CD8-positive, alpha-beta memory T cell (primary cell): ENCODE measurements around the gene PAK4. TPM values are rescaled to one million over a fixed set of nuclear protein-coding genes. Genes with fewer than 3 reads are reported as not detected.
A peak's percentile ranks its signal among the peaks of the same experiment; 100 is the strongest.

ENCODE experiments used
- CTCF ChIA-PET: fragments of 350-600 bp; sonication (Branson Sonifier 250); formaldehyde crosslinking; loops from one replicate; lab custom pipeline; 2021; ENCODE audit warnings: antibody characterized with exemption; lab: Charles Lee
- POLR2A ChIA-PET: fragments of 350-600 bp; sonication (Branson Sonifier 250); formaldehyde crosslinking; loops from one replicate; lab custom pipeline; 2021; ENCODE audit warnings: antibody characterized with exemption; lab: Charles Lee
- DNase-seq, 5 donors: peaks; one replicate each; pipeline versions ENCODE4 v3.0.0 to v3.0.0-alpha.2; 2020 to 2022; ENCODE audit warnings: mixed read lengths in 1 of 5
- H3K27ac ChIP-seq: one replicate; pipeline ENCODE4 v1.7.0; 2013; ENCODE audit warnings: low read depth, mild to moderate bottlenecking, low read length, moderate library complexity
- H3K27me3 ChIP-seq: 2 replicates; pipeline ENCODE4 v1.7.0; 2013; ENCODE audit warnings: low read length, mild to moderate bottlenecking; ENCODE audit not compliant: insufficient read depth, poor library complexity, severe bottlenecking
- H3K36me3 ChIP-seq: 2 replicates; pipeline ENCODE4 v1.7.0; 2013; ENCODE audit warnings: mild to moderate bottlenecking, low read length, moderate library complexity; ENCODE audit not compliant: insufficient read depth
- H3K4me1 ChIP-seq: 2 replicates; pipeline ENCODE4 v1.7.0; 2013; ENCODE audit warnings: mild to moderate bottlenecking, low read length, moderate library complexity; ENCODE audit not compliant: insufficient read depth
- H3K4me3 ChIP-seq: 2 replicates; pipeline ENCODE4 v1.7.0; 2013; ENCODE audit warnings: mild to moderate bottlenecking, low read length
- H3K9me3 ChIP-seq: 2 replicates; pipeline ENCODE4 v1.7.0; 2013; ENCODE audit warnings: mild to moderate bottlenecking, low read length
- H3K27ac Mint-ChIP-seq, 8 donors: one replicate each; pipeline ENCODE4 v1.8.0; 2020 to 2021; ENCODE audit warnings: mixed read lengths in 8 of 8, mild to moderate bottlenecking in 6 of 8, inconsistent platforms in 3 of 8, moderate library complexity in 3 of 8
- H3K27me3 Mint-ChIP-seq, 2 donors: one replicate each; pipeline ENCODE4 v1.8.0; 2020 to 2021; ENCODE audit warnings: mixed read lengths in 2 of 2, mild to moderate bottlenecking in 1 of 2, moderate library complexity in 1 of 2
- H3K36me3 Mint-ChIP-seq, 3 donors: one replicate each; pipeline ENCODE4 v1.8.0; 2020 to 2021; ENCODE audit warnings: mixed read lengths in 3 of 3, inconsistent platforms in 1 of 3, mild to moderate bottlenecking in 1 of 3
- H3K4me1 Mint-ChIP-seq, 3 donors: one replicate each; pipeline ENCODE4 v1.8.0; 2020 to 2021; ENCODE audit warnings: mixed read lengths in 3 of 3, inconsistent platforms in 1 of 3, mild to moderate bottlenecking in 1 of 3
- H3K4me3 Mint-ChIP-seq, 7 donors: one replicate each; pipeline ENCODE4 v1.8.0; 2020 to 2021; ENCODE audit warnings: mixed read lengths in 7 of 7, mild to moderate bottlenecking in 6 of 7, moderate library complexity in 4 of 7, inconsistent platforms in 2 of 7
- H3K9me3 Mint-ChIP-seq, 5 donors: one replicate each; pipeline ENCODE4 v1.8.0; 2020 to 2022; ENCODE audit warnings: mixed read lengths in 5 of 5, mild to moderate bottlenecking in 3 of 5, moderate library complexity in 2 of 5, inconsistent platforms in 1 of 5
- polyA plus RNA-seq: library from polyadenylated mRNA; unstranded; fragments of 300-500 nt; fragmentation: Illumina TruSeq; gene quantifications from one replicate; pipeline ENCODE4 v1.2.3, GENCODE V29; 2021
- total RNA-seq, 2 experiments: library from RNA; stranded (reverse); gene quantifications; one replicate each; pipeline ENCODE4 v1.2.3, GENCODE V29; 2021

The PAK4 gene
- total RNA-seq = 10 to 100 TPM; 21.3 to 21.8 TPM
- 1.8 TPM for polyA plus RNA-seq

- Mint-ChIP-seq H3K4me1 (peaks cover 30 to 64% (median 49%) of the 10 kb centered on the region in 3 donors), H3K4me3 (peak within 1 kb of the TSS; percentile 88 to 100 (median 96)), H3K27me3 (peaks cover 0 to 9% of the 10 kb centered on the region in 2 donors), H3K27ac (peak within 1 kb of the TSS; percentile 89 to 100 (median 98)), H3K36me3 (peaks cover 0 to 3% (median 0%) of the 10 kb centered on the region in 3 donors), H3K9me3 (no peaks in the 10 kb centered on the region)
- peaks cover 3% of the 10 kb centered on the region for H3K4me1 ChIP-seq
- peak within 1 kb of the TSS; percentile 95 for H3K4me3 ChIP-seq
- H3K27ac ChIP-seq = peak within 1 kb of the TSS; percentile 74
- ChIA-PET CTCF (interaction anchor here (0.8 kb wide), 1 partner anchor 11 kb away, joined by 3 read pairs; no protein-coding TSS in a partner anchor), POLR2A (no interaction called here)
- no peaks in the 10 kb centered on the region for H3K27me3 ChIP-seq
- H3K36me3 ChIP-seq = no peaks in the 10 kb centered on the region
- DNase-seq = peak; percentile 94 to 96 (median 95)
- H3K9me3 ChIP-seq = no peaks in the 10 kb centered on the region
Measured at GRCh38 chr19:39125554-39126311, at the start of gene PAK4. Gene PAK4, plus strand, starts transcription at chr19:39125786. Its CDS starts 43,768 bp downstream, at chr19:39169554.

GRCh38 chr19:39077323-39077722, 48.3 kb upstream of the PAK4 start:
- Mint-ChIP-seq H3K4me3 (no peak overlapping the region), H3K36me3 (peaks cover 0 to 4% (median 0%) of the 10 kb centered on the region in 3 donors), H3K9me3 (no peaks in the 10 kb centered on the region), H3K27ac (peak overlapping the region in 3 of 8 donors; percentile 39 to 49 (median 47)), H3K27me3 (peaks cover 7 to 35% of the 10 kb centered on the region in 2 donors), H3K4me1 (peaks cover 19 to 25% (median 25%) of the 10 kb centered on the region in 3 donors)
- Histone ChIP-seq H3K36me3 (no peaks in the 10 kb centered on the region), H3K4me1 (peaks cover 20% of the 10 kb centered on the region), H3K27ac (no peak overlapping the region), H3K9me3 (no peaks in the 10 kb centered on the region), H3K27me3 (peaks cover 3% of the 10 kb centered on the region), H3K4me3 (no peak overlapping the region)
- no peak for DNase-seq
- ChIA-PET POLR2A (no interaction called here), CTCF (no interaction called here)

- no peaks in the 10 kb centered on the region for H3K9me3 Mint-ChIP-seq
- CTCF ChIA-PET = interaction anchor here (1.3 kb wide), 1 partner anchor 32 kb away, joined by 3 read pairs; no protein-coding TSS in a partner anchor
Measured at GRCh38 chr19:39078436-39079200, 47.0 kb upstream of the PAK4 start.

GRCh38 chr19:39080431-39080830, 45.2 kb upstream of the PAK4 start:
- Mint-ChIP-seq H3K4me3 (peak overlapping the region in 1 of 7 donors; percentile 36), H3K27me3 (peaks cover 23 to 61% of the 10 kb centered on the region in 2 donors), H3K36me3 (no peaks in the 10 kb centered on the region), H3K27ac (no peak overlapping the region), H3K4me1 (peaks cover 17 to 26% (median 22%) of the 10 kb centered on the region in 3 donors), H3K9me3 (no peaks in the 10 kb centered on the region)
- Histone ChIP-seq H3K4me3 (no peak overlapping the region), H3K4me1 (peaks cover 12% of the 10 kb centered on the region), H3K27ac (no peak overlapping the region), H3K27me3 (peaks cover 24% of the 10 kb centered on the region), H3K9me3 (no peaks in the 10 kb centered on the region), H3K36me3 (no peaks in the 10 kb centered on the region)
- no peak for DNase-seq
- ChIA-PET POLR2A (no interaction called here), CTCF (interaction anchor here (1.3 kb wide), 1 partner anchor 28 kb away, joined by 3 read pairs; no protein-coding TSS in a partner anchor)

More at GRCh38 chr19:39078436-39079200, 47.0 kb upstream of the PAK4 start:
- H3K27ac Mint-ChIP-seq = peak overlapping the region in 1 of 8 donors; percentile 20
- Histone ChIP-seq H3K36me3 (no peaks in the 10 kb centered on the region), H3K27me3 (peaks cover 14% of the 10 kb centered on the region), H3K9me3 (no peaks in the 10 kb centered on the region), H3K4me3 (no peak overlapping the region), H3K4me1 (peaks cover 21% of the 10 kb centered on the region), H3K27ac (no peak overlapping the region)
- H3K36me3 Mint-ChIP-seq = peaks cover 0 to 3% (median 0%) of the 10 kb centered on the region in 3 donors
- H3K4me1 Mint-ChIP-seq = peaks cover 20 to 25% (median 24%) of the 10 kb centered on the region in 3 donors
- H3K4me3 Mint-ChIP-seq = no peak overlapping the region
- peaks cover 14 to 48% of the 10 kb centered on the region in 2 donors for H3K27me3 Mint-ChIP-seq
- POLR2A ChIA-PET = no interaction called here
- no peak for DNase-seq

GRCh38 chr19:39082167-39082566, 43.4 kb upstream of the PAK4 start:
- no peaks in the 10 kb centered on the region for H3K9me3 Mint-ChIP-seq
- DNase-seq = no peak
- H3K36me3 Mint-ChIP-seq = no peaks in the 10 kb centered on the region
- H3K4me1 Mint-ChIP-seq = peaks cover 16 to 23% (median 17%) of the 10 kb centered on the region in 3 donors
- POLR2A ChIA-PET = no interaction called here
- Histone ChIP-seq H3K36me3 (no peaks in the 10 kb centered on the region), H3K4me3 (no peak overlapping the region), H3K27me3 (peaks cover 24% of the 10 kb centered on the region), H3K27ac (no peak overlapping the region), H3K9me3 (no peaks in the 10 kb centered on the region), H3K4me1 (peaks cover 12% of the 10 kb centered on the region)
- CTCF ChIA-PET = interaction anchor here (1.1 kb wide), 1 partner anchor 128 kb away, joined by 3 read pairs; no protein-coding TSS in a partner anchor
- no peak overlapping the region for H3K27ac Mint-ChIP-seq
- peaks cover 23 to 60% of the 10 kb centered on the region in 2 donors for H3K27me3 Mint-ChIP-seq
- no peak overlapping the region for H3K4me3 Mint-ChIP-seq

GRCh38 chr19:39082745-39083598, 42.6 kb upstream of the PAK4 start:
- Mint-ChIP-seq H3K27me3 (peaks cover 23 to 57% of the 10 kb centered on the region in 2 donors), H3K36me3 (no peaks in the 10 kb centered on the region), H3K4me3 (peak overlapping the region; percentile 73 to 93 (median 84)), H3K27ac (peak overlapping the region in 7 of 8 donors; percentile 22 to 91 (median 74)), H3K9me3 (no peaks in the 10 kb centered on the region), H3K4me1 (peaks cover 16 to 23% (median 17%) of the 10 kb centered on the region in 3 donors)
- Histone ChIP-seq H3K27me3 (peaks cover 24% of the 10 kb centered on the region), H3K4me1 (peaks cover 12% of the 10 kb centered on the region), H3K9me3 (no peaks in the 10 kb centered on the region), H3K4me3 (no peak overlapping the region), H3K27ac (no peak overlapping the region), H3K36me3 (no peaks in the 10 kb centered on the region)
- ChIA-PET POLR2A (no interaction called here), CTCF (interaction anchor here (0.9 to 1.1 kb wide), 2 partner anchors 27 to 127 kb away, joined by 3 read pairs; no protein-coding TSS in a partner anchor)
- DNase-seq = no peak

- peaks cover 23 to 54% of the 10 kb centered on the region in 2 donors for H3K27me3 Mint-ChIP-seq
- H3K4me1 Mint-ChIP-seq = peaks cover 16 to 23% (median 17%) of the 10 kb centered on the region in 3 donors
- no peaks in the 10 kb centered on the region for H3K36me3 Mint-ChIP-seq
- DNase-seq = peak in 2 of 5 donors; percentile 1 to 10
- ChIA-PET POLR2A (no interaction called here), CTCF (interaction anchor here (0.9 kb wide), 1 partner anchor 27 kb away, joined by 3 read pairs; no protein-coding TSS in a partner anchor)
- peak overlapping the region; percentile 22 to 91 (median 80) for H3K27ac Mint-ChIP-seq
- Histone ChIP-seq H3K4me3 (peak overlapping the region; percentile 51), H3K4me1 (peaks cover 12% of the 10 kb centered on the region), H3K27me3 (peaks cover 24% of the 10 kb centered on the region), H3K27ac (no peak overlapping the region), H3K9me3 (no peaks in the 10 kb centered on the region), H3K36me3 (no peaks in the 10 kb centered on the region)
- H3K9me3 Mint-ChIP-seq = no peaks in the 10 kb centered on the region
- H3K4me3 Mint-ChIP-seq = peak overlapping the region; percentile 73 to 93 (median 84)
Measured at GRCh38 chr19:39083599-39083982, 42.0 kb upstream of the PAK4 start.
